GM23248 (cell line): ENCODE measurements around the gene POLD3. TPM values are rescaled to one million over a fixed set of nuclear protein-coding genes. Genes with fewer than 3 reads are reported as not detected.

Experiments
- DNase-seq: peaks from one replicate; pipeline ENCODE4 v3.0.0-alpha.2; 2015
- H2AFZ ChIP-seq: fragments of 200-600 bp; sonication (generic); 2 replicates; pipeline ENCODE4 v1.6.1; 2016; ENCODE audit warnings: antibody characterized with exemption
- H3F3A ChIP-seq: fragments of 200-600 bp; sonication (generic); 2 replicates; pipeline ENCODE4 v1.6.1; 2016; ENCODE audit warnings: mild to moderate bottlenecking, antibody characterized with exemption, mixed run types; ENCODE audit not compliant: insufficient read depth
- H3K27ac ChIP-seq: fragments of 200-600 bp; sonication (generic); 2 replicates; pipeline ENCODE4 v1.5.1; 2016; ENCODE audit warnings: mild to moderate bottlenecking
- H3K27me3 ChIP-seq: fragments of 200-600 bp; sonication (generic); replicated peaks from 2 replicates; pipeline ENCODE4 v1.6.1; 2016; ENCODE audit warnings: mild to moderate bottlenecking; ENCODE audit not compliant: insufficient read depth
- H3K36me3 ChIP-seq: fragments of 200-600 bp; sonication (generic); 2 replicates; pipeline ENCODE4 v1.6.1; 2016; ENCODE audit warnings: low read depth, mild to moderate bottlenecking
- H3K4me1 ChIP-seq: fragments of 200-600 bp; sonication (generic); 2 replicates; pipeline ENCODE4 v1.6.1; 2016; ENCODE audit warnings: mild to moderate bottlenecking; ENCODE audit not compliant: insufficient read depth
- H3K4me2 ChIP-seq: fragments of 200-600 bp; sonication (generic); one replicate; pipeline ENCODE4 v1.6.1; 2016; ENCODE audit warnings: mild to moderate bottlenecking; ENCODE audit not compliant: unreplicated experiment
- H3K4me3 ChIP-seq: fragments of 200-600 bp; sonication (generic); 2 replicates; pipeline ENCODE4 v1.5.1; 2016; ENCODE audit warnings: mild to moderate bottlenecking
- H3K79me2 ChIP-seq: fragments of 200-600 bp; sonication (generic); 2 replicates; pipeline ENCODE4 v1.6.1; 2016; ENCODE audit warnings: mild to moderate bottlenecking; ENCODE audit not compliant: insufficient read depth
- H3K9ac ChIP-seq: fragments of 200-600 bp; sonication (generic); 2 replicates; pipeline ENCODE4 v1.6.1; 2016; ENCODE audit warnings: mild to moderate bottlenecking
- H3K9me2 ChIP-seq: fragments of 200-600 bp; sonication (generic); 2 replicates; pipeline ENCODE4 v1.6.1; 2016; ENCODE audit warnings: mixed run types, mild to moderate bottlenecking, moderate library complexity; ENCODE audit not compliant: insufficient read depth
- H3K9me3 ChIP-seq: fragments of 200-600 bp; sonication (generic); one replicate; pipeline ENCODE4 v1.6.1; 2017; ENCODE audit warnings: low read depth
- H4K20me1 ChIP-seq: fragments of 200-600 bp; sonication (generic); 2 replicates; pipeline ENCODE4 v1.6.0; 2016; ENCODE audit not compliant: insufficient read depth
- EZH2 ChIP-seq: fragments of 200-600 bp; sonication (generic); IDR thresholded peaks from 2 replicates; pipeline ENCODE4 v1.6.1; 2018; ENCODE audit warnings: antibody characterized with exemption, mild to moderate bottlenecking; ENCODE audit not compliant: insufficient read depth, poor library complexity, severe bottlenecking
- EZH2phosphoT487 ChIP-seq: fragments of 200-600 bp; sonication (generic); IDR thresholded peaks from 2 replicates; pipeline ENCODE4 v1.6.1; 2018; ENCODE audit warnings: antibody characterized with exemption, moderate library complexity, mild to moderate bottlenecking, low read depth; ENCODE audit not compliant: insufficient read depth
- WGBS, 2 experiments: methylation state at CpG; one replicate each; pipeline ENCODE4 v1.1.6; 2015 to 2017; ENCODE audit warnings: low lambda C conversion rate in 2 of 2, low coverage in 1 of 2; ENCODE audit errors: missing lambda C conversion rate in 2 of 2; 5-methylcytosine and 5-hydroxymethylcytosine counted together
- in situ Hi-C: fragments of 300-500 bp; cut with MboI; formaldehyde crosslinking; loops from 2 replicates; pipeline ENCODE4 v1.15.0; 2020
- polyA plus RNA-seq: library from polyadenylated mRNA; unstranded; fragments of >200 nt; fragmentation: Nextera tagmentation; extraction: Ambion mirVana; gene quantifications from 2 replicates; pipeline ENCODE4 v1.2.1, GENCODE V29; 2016
- small RNA-seq: library from RNA; depleted of rRNA; stranded (forward); fragments of <200 nt; gene quantifications from one replicate; pipeline ENCODE3, GENCODE V24; 2014; ENCODE audit warnings: low read depth, low replicate concordance
- total RNA-seq: library from RNA; depleted of rRNA; stranded (reverse); fragments of >200 nt; shearing (Covaris generic); gene quantifications from 2 replicates; pipeline ENCODE4 v1.2.3, GENCODE V29; 2014; rRNA removed

POLD3 gene
- total and polyA plus RNA-seq, 2 experiments from 2014 or later = 8.4 to 16.5 TPM

DNA sequence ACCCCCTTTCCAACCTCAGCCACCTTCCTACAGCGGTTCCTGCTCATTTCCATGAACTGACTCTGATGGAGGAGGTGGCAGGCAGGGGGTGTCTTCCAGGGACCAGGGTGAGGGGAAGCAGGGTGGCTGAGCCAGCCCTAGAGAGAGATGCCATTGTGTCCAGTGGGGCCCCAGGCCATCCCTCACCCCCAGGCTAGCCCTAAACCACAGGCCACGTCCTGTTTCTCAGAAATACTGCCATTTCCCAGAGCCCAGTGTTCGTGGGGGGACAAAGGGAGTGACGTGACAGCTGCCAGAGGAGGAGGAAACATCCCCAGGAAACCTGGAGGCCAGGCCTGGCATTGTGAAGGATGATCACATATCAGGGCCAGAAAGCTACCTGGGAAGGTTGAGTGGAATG, 99.4 kb downstream of the POLD3 start:
- H3K27ac ChIP-seq = no peak overlapping the region

More for the DNA sequence above, 99.4 kb downstream of the POLD3 start:
- peaks cover 34% of the 10 kb centered on the region for H3K4me1 ChIP-seq
- H3K4me2 ChIP-seq = no peak overlapping the region
- TF ChIP-seq EZH2phosphoT487 (no peak), EZH2 (no peak)
- no peaks in the 10 kb centered on the region for H3K9me2 ChIP-seq
- no peaks in the 10 kb centered on the region for H3K9me3 ChIP-seq
- H3K79me2 ChIP-seq = no peaks in the 10 kb centered on the region
- H3K9ac ChIP-seq = no peak overlapping the region
- no peak overlapping the region for H3K4me3 ChIP-seq
- no peaks in the 10 kb centered on the region for H3K36me3 ChIP-seq
- in situ Hi-C loops = no loop called here
- no peak overlapping the region for H2AFZ ChIP-seq
- DNase-seq = no peak
- WGBS, 2 experiments = 83 to 85% methylated on average over 4 of the region's 4 CpGs
- no peaks in the 10 kb centered on the region for H4K20me1 ChIP-seq
- H3F3A ChIP-seq = peaks cover 18% of the 10 kb centered on the region
- H3K27me3 ChIP-seq = no peaks in the 10 kb centered on the region

Small RNA genes lying within 50 kb of the gene (small RNA-seq; reads per million reads assigned to genes)
- not detected for gene RANP3
- gene RN7SKP297 = not detected

Other genes starting within 250 kb of the POLD3 start
- gene PGM2L1, start 194.1 kb upstream of the POLD3 start, total RNA-seq = 4.6 and 5.2 TPM in 2 replicates
- 4.7 and 5.1 TPM in 2 replicates for gene PGM2L1, start 194.1 kb upstream of the POLD3 start, polyA plus RNA-seq
- gene KCNE3, start 125.0 kb upstream of the POLD3 start, total RNA-seq = 0.11 TPM in 1 of 2 replicates, not detected in the other
- 0.24 and 0.38 TPM in 2 replicates for gene KCNE3, start 125.0 kb upstream of the POLD3 start, polyA plus RNA-seq
- 2.1 and 2.4 TPM in 2 replicates for gene LIPT2, start 98.9 kb upstream of the POLD3 start, total RNA-seq
- gene LIPT2, start 98.9 kb upstream of the POLD3 start, polyA plus RNA-seq = 1.5 and 1.6 TPM in 2 replicates
- gene CHRDL2, start 138.8 kb downstream of the POLD3 start, total RNA-seq = not detected in 2 replicates
- gene CHRDL2, start 138.8 kb downstream of the POLD3 start, polyA plus RNA-seq = not detected in 2 replicates
- 11.1 and 15.8 TPM in 2 replicates for gene RNF169, start 156.3 kb downstream of the POLD3 start, total RNA-seq
- 0.79 and 1.2 TPM in 2 replicates for gene RNF169, start 156.3 kb downstream of the POLD3 start, polyA plus RNA-seq